OCI-LY7 (cell line): ENCODE results near the gene PCSK7. TPM values are rescaled to one million over a fixed set of nuclear protein-coding genes. Genes with fewer than 3 reads are reported as not detected.

Source experiments
- small RNA-seq: library from RNA; depleted of rRNA; stranded (forward); fragments of <200 nt; gene quantifications from one replicate; pipeline ENCODE3, GENCODE V24; 2014
- total RNA-seq, 2 experiments: library from RNA; depleted of rRNA in 1 of 2; stranded (reverse); fragments of >200 nt in 1 of 2; shearing (Covaris generic) in 1 of 2; gene quantifications; 2 replicates each; pipeline ENCODE4 v1.2.3, GENCODE V29; 2014 to 2022

The PCSK7 gene
- total RNA-seq, 2 experiments from 2014 or later = 44.1 to 91.2 TPM

Small RNA genes lying within 50 kb of the gene (small RNA-seq; reads per million reads assigned to genes)
- gene RF00564 = not detected

Other genes with a start within 250 kb of the PCSK7 start
- 29.3 and 37.2 TPM in 2 replicates for gene SIK3, start 133.6 kb downstream of the PCSK7 start, total RNA-seq (2014; rRNA removed; shearing (Covaris generic))
- 72.9 and 78.6 TPM in 2 replicates for gene SIK3, start 133.6 kb downstream of the PCSK7 start, total RNA-seq (2022)
- 62.8 and 65.3 TPM in 2 replicates for gene PAFAH1B2, start 87.8 kb downstream of the PCSK7 start, total RNA-seq (2014; rRNA removed; shearing (Covaris generic))
- 59.9 and 60.2 TPM in 2 replicates for gene PAFAH1B2, start 87.8 kb downstream of the PCSK7 start, total RNA-seq (2022)
- 18.3 and 18.6 TPM in 2 replicates for gene SIDT2, start 53.3 kb downstream of the PCSK7 start, total RNA-seq (2014; rRNA removed; shearing (Covaris generic))
- gene SIDT2, start 53.3 kb downstream of the PCSK7 start, total RNA-seq (2022) = 30.6 and 37.7 TPM in 2 replicates
- 7.4 and 8.4 TPM in 2 replicates for gene TAGLN, start 32.7 kb downstream of the PCSK7 start, total RNA-seq (2014; rRNA removed; shearing (Covaris generic))
- 5.4 and 6.4 TPM in 2 replicates for gene TAGLN, start 32.7 kb downstream of the PCSK7 start, total RNA-seq (2022)
- 10.9 and 11.2 TPM in 2 replicates for gene RNF214, start 598 bp upstream of the PCSK7 start, total RNA-seq (2014; rRNA removed; shearing (Covaris generic))
- gene RNF214, start 598 bp upstream of the PCSK7 start, total RNA-seq (2022) = 30.2 and 31.4 TPM in 2 replicates
- gene BACE1-AS, start 59.3 kb upstream of the PCSK7 start, total RNA-seq (2014; rRNA removed; shearing (Covaris generic)) = 4.4 and 4.8 TPM in 2 replicates
- gene BACE1-AS, start 59.3 kb upstream of the PCSK7 start, total RNA-seq (2022) = 8.0 and 9.4 TPM in 2 replicates
- gene BACE1, start 84.2 kb upstream of the PCSK7 start, total RNA-seq (2014; rRNA removed; shearing (Covaris generic)) = 0.03 TPM in 1 of 2 replicates, not detected in the other
- not detected in 2 replicates for gene BACE1, start 84.2 kb upstream of the PCSK7 start, total RNA-seq (2022)
- 25.3 and 34.6 TPM in 2 replicates for gene CEP164, start 95.8 kb upstream of the PCSK7 start, total RNA-seq (2014; rRNA removed; shearing (Covaris generic))
- 41.2 and 48.7 TPM in 2 replicates for gene CEP164, start 95.8 kb upstream of the PCSK7 start, total RNA-seq (2022)